ENCODE results near the gene MS4A3.
"Not testable (repeated sequence)": the region's sequence is repeated elsewhere in the genome, so short reads cannot be mapped to it uniquely, and the experiment has no call there.

Gene MS4A3

DNA sequence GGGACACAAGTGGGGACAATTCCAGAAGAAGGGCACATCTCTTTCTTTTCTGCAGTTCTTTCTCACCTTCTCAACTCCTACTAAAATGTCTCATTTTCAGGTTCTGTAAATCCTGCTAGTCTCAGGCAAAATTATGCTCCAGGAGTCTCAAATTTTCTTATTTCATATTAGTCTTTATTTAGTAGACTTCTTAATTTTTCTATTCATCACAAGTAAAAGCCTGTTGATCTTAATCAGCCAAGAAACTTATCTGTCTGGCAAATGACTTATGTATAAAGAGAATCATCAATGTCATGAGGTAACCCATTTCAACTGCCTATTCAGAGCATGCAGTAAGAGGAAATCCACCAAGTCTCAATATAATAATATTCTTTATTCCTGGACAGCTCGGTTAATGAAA, 31.9 kb downstream of the MS4A3 start, which contains the start of gene MS4A2:
MS4A2 (plus strand) TSS at position 301 of the 400 bp plus-strand sequence. CDS start 102 bp downstream, outside the sequence.
- no peak for DNase-seq (ENCODE audit: low spot score)

DNA sequence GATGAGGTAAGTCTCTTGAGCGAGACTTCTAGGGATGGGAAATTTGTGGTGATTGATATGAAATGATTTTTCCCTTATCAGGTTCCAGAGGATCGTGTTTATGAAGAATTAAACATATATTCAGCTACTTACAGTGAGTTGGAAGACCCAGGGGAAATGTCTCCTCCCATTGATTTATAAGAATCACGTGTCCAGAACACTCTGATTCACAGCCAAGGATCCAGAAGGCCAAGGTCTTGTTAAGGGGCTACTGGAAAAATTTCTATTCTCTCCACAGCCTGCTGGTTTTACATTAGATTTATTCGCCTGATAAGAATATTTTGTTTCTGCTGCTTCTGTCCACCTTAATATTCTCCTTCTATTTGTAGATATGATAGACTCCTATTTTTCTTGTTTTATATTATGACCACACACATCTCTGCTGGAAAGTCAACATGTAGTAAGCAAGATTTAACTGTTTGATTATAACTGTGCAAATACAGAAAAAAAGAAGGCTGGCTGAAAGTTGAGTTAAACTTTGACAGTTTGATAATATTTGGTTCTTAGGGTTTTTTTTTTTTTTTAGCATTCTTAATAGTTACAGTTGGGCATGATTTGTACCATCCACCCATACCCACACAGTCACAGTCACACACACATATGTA, 39.1 kb downstream of the MS4A3 start:
- DNase-seq (ENCODE audit: low spot score) (no peak), FAIRE-seq (no peak)

More for the DNA sequence above, 31.9 kb downstream of the MS4A3 start, which contains the start of gene MS4A2:
- no peak for FAIRE-seq

DNA sequence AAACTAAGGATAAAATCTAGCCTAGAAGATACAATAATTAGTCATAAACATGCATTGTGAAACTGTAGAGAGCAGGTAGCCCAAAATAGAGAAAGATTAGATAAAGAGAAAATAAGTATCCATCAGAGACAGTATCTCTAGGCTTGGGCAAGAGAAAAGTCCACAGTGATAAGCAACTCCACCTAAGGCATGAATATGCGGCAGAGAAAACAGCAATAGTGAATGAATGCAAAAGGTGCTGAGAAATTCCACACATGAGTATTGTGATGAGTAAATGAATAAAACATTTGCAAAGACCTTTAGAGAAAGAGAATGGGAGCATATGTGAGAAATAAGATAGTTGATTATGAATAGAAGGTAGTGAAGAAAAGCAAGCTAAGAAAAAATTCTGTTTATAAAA, 40.7 kb downstream of the MS4A3 start:
- FAIRE-seq = no peak

DNA sequence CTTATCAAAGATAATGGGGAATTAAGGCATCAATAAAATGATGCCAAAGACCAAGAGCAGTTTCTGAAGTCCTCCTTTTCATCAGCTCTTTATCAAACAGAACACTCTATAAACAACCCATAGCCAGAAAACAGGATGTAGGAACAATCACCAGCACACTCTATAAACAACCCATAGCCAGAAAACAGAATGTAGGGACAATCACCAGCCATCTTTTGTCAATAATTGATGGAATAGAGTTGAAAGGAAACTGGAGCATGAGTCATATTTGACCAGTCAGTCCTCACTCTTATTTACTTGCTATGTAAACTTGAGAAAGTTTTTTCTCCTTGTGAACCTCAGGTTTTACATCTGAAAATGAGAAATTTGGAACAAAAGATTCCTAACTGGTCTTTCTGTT, 42.0 kb downstream of the MS4A3 start:
- no peak for FAIRE-seq
- DNase-seq (ENCODE audit: low spot score) = no peak

More for the DNA sequence above, 40.7 kb downstream of the MS4A3 start:
- no peak for DNase-seq (ENCODE audit: low spot score)

DNA sequence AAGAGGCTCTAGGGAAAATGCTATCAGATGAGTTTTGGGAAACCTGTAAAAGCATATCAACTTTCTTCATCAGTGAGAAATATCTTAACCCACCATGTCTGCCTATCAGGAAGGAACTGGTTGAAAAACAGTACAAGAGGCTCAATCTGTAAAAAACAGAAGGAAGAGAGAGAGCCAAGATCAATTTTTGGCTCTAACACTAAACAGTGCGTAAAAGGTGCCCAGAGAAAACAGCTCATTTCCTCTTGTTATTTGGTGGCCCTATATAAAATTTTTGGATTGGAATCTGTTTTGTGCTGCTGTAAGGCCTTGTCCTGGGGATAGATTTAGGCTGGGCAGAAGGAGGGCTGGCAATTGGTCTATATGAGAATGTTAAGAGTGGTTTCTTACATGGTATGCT, 44.1 kb downstream of the MS4A3 start:
- FAIRE-seq = no peak
- no peak for DNase-seq (ENCODE audit: low spot score)

DNA sequence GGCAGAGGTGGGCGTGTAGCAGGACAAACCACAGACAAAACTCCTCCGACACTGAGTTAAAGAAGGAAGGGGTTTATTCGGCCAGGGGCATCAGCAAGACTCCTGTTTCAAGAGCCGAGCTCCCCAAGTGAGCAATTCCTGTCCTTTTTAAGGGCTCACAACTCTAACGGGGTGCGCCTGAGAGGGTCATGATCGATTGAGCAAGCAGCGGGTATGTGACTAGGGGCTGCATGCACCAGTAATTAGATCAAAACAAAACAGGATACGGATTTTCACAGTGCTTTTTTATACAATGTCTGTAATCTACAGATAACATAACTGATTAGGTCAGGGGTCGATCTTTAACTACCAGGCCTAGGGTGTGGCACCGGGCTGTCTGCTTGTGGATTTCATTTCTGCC, 44.9 kb downstream of the MS4A3 start:
- not testable (repeated sequence) for DNase-seq (ENCODE audit: low spot score); FAIRE-seq

DNA sequence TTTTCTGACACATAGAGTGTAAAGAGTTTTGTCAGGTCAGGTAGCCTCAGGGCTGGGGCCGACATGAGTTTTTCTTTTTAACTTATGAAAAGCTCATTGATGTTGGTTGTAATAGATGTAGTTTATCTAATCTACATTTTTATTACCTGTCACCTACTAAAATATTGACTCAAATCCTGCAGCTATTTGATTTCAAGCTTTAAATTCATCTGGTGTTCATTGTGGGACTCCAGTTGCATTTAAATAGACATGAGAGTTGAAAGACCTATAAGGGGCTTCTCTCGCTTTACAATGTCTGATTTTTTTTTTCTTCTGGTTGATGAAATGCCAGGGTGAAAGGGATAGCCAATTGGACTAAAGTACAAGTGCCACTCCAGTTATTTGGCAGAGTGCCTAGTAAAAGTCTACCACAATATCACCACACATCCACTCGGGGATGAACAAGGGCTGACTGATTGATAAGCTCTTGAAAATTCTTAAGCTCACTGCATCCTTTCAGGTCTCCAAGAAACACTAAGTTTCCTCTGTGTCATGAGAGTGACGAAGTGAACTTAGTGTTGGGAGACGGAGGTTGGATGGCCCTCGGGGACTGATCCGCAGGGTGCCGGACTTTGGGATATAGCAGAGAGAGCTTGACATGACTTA, 48.1 kb downstream of the MS4A3 start:
- not testable (repeated sequence) for FAIRE-seq

DNA sequence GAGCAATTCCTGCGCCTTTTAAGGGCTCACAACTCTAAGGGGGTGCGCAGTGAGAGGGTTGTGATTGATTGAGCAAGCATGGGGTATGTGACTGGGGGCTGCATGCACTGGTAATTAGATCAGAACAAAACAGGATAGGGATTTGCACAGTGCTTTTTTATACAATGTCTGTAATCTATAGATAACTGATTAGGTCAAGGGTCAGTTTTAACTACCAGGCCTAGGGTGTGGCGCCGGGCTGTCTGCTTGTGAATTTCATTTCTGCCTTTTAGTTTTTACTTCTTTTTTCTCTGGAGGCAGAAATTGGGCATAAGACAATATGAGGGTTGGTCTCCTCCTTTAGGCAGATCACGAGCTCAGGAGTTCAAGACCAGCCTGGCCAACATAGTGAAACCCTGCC, 52.2 kb downstream of the MS4A3 start:
- not testable (repeated sequence) for FAIRE-seq

More for the DNA sequence above, 48.1 kb downstream of the MS4A3 start:
- not testable (repeated sequence) for DNase-seq (ENCODE audit: low spot score)

DNA sequence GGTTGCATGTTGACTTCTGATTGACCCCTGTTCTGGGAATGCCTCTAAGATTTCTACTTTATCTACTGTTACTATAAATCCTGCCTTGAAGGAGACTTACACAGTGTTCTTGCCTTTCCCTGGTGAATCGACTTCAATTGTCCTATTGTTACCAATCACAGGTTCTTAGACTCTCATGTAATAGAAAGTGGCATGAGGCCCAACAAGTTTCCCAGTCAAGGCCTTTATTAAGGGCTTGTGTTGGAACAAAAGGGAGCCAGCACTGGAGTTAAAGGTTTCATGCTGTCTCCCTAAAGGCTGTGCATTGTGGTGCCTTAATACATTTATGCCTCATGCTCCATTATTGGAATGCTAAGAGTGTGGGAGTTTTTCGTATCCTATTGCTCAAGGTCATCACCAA, 55.3 kb downstream of the MS4A3 start:
- DNase-seq (ENCODE audit: low spot score) (no peak), FAIRE-seq (no peak)

More for the DNA sequence above, 52.2 kb downstream of the MS4A3 start:
- DNase-seq (ENCODE audit: low spot score) = not testable (repeated sequence)

DNA sequence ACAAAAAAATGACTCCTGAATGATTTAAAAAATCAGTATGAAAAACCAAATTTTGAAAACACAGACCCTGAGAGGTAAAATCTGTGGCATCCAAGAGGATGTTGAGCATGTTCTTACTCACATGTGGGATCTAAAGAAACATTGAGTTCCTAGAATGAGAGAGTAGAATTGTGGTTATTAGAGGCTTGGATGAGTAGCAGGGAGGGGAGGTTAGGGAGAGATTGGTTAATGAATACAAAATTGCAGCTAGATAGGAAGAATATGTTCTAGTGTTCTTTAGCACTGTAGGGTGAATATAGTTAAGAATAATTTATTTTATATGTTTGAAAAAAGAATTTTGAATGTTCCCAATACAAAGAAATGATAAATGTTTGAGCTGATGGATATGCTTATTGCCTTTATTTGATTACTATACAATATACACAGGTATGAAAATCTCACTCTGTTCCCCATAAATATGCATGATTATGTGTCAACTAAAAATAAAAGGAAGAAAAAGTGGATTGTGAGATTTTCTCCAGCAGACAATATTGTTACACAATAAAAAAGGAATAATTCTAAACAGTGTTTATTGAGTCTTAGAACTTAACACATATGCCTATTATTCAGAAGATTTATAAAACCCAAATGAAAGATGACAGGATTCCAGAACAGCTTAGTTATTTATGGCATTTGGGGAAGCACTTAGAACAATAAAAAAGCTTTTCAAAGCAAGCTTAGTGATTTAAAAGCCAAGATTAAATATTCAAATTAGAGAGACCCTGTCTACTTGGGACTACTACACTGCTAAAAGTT, 60.7 kb downstream of the MS4A3 start:
- FAIRE-seq (no peak), DNase-seq (ENCODE audit: low spot score) (no peak)

DNA sequence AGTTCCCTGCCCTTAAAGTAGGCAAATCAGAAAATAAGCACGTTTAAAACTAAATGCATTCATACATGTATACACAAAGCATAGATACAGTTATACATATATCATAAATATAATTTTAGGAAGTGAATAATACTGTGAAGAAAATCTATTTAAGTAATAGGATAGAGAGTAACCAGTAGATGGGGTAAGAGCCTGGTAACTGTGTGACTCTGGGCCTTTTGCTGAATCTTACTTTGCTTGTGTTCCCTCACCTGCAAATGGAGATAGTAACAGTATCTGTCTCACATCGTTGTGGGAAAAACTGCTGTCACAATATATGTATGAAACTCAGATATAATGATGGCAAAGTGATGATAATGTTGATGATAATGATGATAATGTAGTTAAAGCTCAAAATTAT, 61.9 kb downstream of the MS4A3 start:
- no peak for DNase-seq (ENCODE audit: low spot score)
- no peak for FAIRE-seq

DNA sequence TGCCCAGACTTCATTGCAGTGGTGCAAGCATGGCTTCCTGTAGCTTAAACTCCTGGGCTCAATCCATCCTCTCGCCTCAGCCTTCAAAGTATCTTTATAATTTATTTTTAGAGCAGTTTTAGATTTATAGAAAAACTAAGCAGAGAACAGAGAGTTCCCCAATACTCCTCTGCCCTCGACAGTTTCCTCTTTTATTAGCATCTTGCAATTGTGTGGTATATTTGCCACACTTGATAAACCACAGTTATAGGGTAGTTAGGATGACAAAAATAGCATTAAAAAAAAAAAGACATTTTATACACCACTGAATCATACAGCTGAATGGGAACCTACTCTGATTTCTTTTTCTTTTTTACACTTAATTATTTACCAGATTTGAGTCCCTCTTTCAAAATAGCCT, 63.2 kb downstream of the MS4A3 start:
- FAIRE-seq = no peak
- DNase-seq (ENCODE audit: low spot score) = no peak
